RWPE2 (cell line): ENCODE results near the gene MFAP2.

ENCODE experiments used
- ATAC-seq: fragments of 200-7000 bp; cut with Tn5 transposase; 3 replicates; pipeline ENCODE4 v1.9.1; 2021; ENCODE audit warnings: low read depth
- DNase-seq: peaks from one replicate; pipeline ENCODE4 v3.0.0-alpha.2; 2020; ENCODE audit warnings: low spot score
- H3K27ac ChIP-seq: fragments of 450-650 bp; 2 replicates; pipeline ENCODE4 v1.5.1; 2017; ENCODE audit warnings: mild to moderate bottlenecking; ENCODE audit not compliant: poor library complexity, severe bottlenecking
- H3K27me3 ChIP-seq: fragments of 250-450 bp; sonication (Bioruptor Pico); 2 replicates; pipeline ENCODE4 v1.5.1; 2021; ENCODE audit warnings: mild to moderate bottlenecking, moderate library complexity; ENCODE audit not compliant: insufficient read depth, poor library complexity, severe bottlenecking
- H3K36me3 ChIP-seq: fragments of 250-450 bp; sonication (Bioruptor Pico); 2 replicates; pipeline ENCODE4 v1.5.1; 2020; ENCODE audit warnings: low read depth, mild to moderate bottlenecking, moderate library complexity
- H3K4me1 ChIP-seq: fragments of 250-450 bp; sonication (Bioruptor Pico); 2 replicates; pipeline ENCODE4 v1.5.1; 2021; ENCODE audit warnings: mild to moderate bottlenecking, moderate library complexity; ENCODE audit not compliant: insufficient read depth, poor library complexity, severe bottlenecking
- H3K4me3 ChIP-seq: fragments of 250-450 bp; sonication (Bioruptor Pico); 2 replicates; pipeline ENCODE4 v1.5.1; 2021; ENCODE audit warnings: mild to moderate bottlenecking, moderate library complexity; ENCODE audit not compliant: severe bottlenecking
- H3K9me3 ChIP-seq: fragments of 250-450 bp; sonication (Bioruptor Pico); 2 replicates; pipeline ENCODE4 v1.5.1; 2021; ENCODE audit warnings: mild to moderate bottlenecking, moderate library complexity; ENCODE audit not compliant: severe bottlenecking
- CTCF ChIP-seq: fragments of 450-650 bp; IDR thresholded peaks from one replicate; pipeline ENCODE4 v1.5.1; 2017; ENCODE audit warnings: mild to moderate bottlenecking, moderate library complexity; ENCODE audit not compliant: poor library complexity, severe bottlenecking

The MFAP2 gene

GRCh38 chr1:16927711-16928485, 52.5 kb downstream of the MFAP2 start:
- no peak overlapping the region for H3K27ac ChIP-seq
- peaks cover 2% of the 10 kb centered on the region; the same call in 1 of the 2 replicates for H3K36me3 ChIP-seq

GRCh38 chr1:16927256-16927655, 53.2 kb downstream of the MFAP2 start:
- H3K9me3 ChIP-seq = no peaks in the 10 kb centered on the region
- DNase-seq = peak; percentile 65
- H3K4me3 ChIP-seq = no peak overlapping the region
- ATAC-seq = no peak
- peaks cover 12% of the 10 kb centered on the region for H3K4me1 ChIP-seq
- H3K36me3 ChIP-seq = no peaks in the 10 kb centered on the region
- TF ChIP-seq CTCF = no peak
- no peak overlapping the region for H3K27ac ChIP-seq
- no peaks in the 10 kb centered on the region for H3K27me3 ChIP-seq

More at GRCh38 chr1:16927711-16928485, 52.5 kb downstream of the MFAP2 start:
- DNase-seq (peak; percentile 77), ATAC-seq (no peak)
- Histone ChIP-seq H3K9me3 (no peaks in the 10 kb centered on the region), H3K27me3 (no peaks in the 10 kb centered on the region), H3K4me1 (peaks cover 12% of the 10 kb centered on the region), H3K4me3 (no peak overlapping the region)
- TF ChIP-seq CTCF = no peak

- no peak for DNase-seq
- no peak overlapping the region for H3K4me3 ChIP-seq
- ATAC-seq = no peak
- H3K36me3 ChIP-seq = no peaks in the 10 kb centered on the region
- H3K27ac ChIP-seq = no peak overlapping the region
- peaks cover 14% of the 10 kb centered on the region for H3K4me1 ChIP-seq
- H3K27me3 ChIP-seq = no peaks in the 10 kb centered on the region
- H3K9me3 ChIP-seq = no peaks in the 10 kb centered on the region
- TF ChIP-seq CTCF = no peak
Measured at GRCh38 chr1:16926491-16927073, 53.8 kb downstream of the MFAP2 start.

- peak; percentile 77 for TF ChIP-seq CTCF
- H3K9me3 ChIP-seq = no peaks in the 10 kb centered on the region
- ATAC-seq (peak; percentile 89), DNase-seq (peak; percentile 96)
- no peaks in the 10 kb centered on the region for H3K27me3 ChIP-seq
- H3K27ac ChIP-seq = peak overlapping the region; percentile 57
- no peaks in the 10 kb centered on the region for H3K36me3 ChIP-seq
- H3K4me3 ChIP-seq = no peak overlapping the region
- H3K4me1 ChIP-seq = peaks cover 19% of the 10 kb centered on the region
Measured at GRCh38 chr1:16925635-16926490, 54.6 kb downstream of the MFAP2 start.
